MM.1S (cell line): Measurements from ENCODE around the gene DBF4B.

ENCODE experiments used
- DNase-seq: peaks from one replicate; pipeline ENCODE4 v3.0.0-alpha.2; 2015
- H2AFZ ChIP-seq: fragments of 300-600 bp; sonication (generic); 2 replicates; pipeline ENCODE4 v1.6.0; 2016; ENCODE audit warnings: antibody characterized with exemption, low read length
- H3F3A ChIP-seq: fragments of 300-600 bp; sonication (generic); 2 replicates; pipeline ENCODE4 v1.6.1; 2016; ENCODE audit warnings: mild to moderate bottlenecking, antibody characterized with exemption, low read length, moderate library complexity, mixed read lengths; ENCODE audit not compliant: insufficient read depth
- H3K27ac ChIP-seq: fragments of 300-600 bp; sonication (generic); 2 replicates; pipeline ENCODE4 v1.5.1; 2016; ENCODE audit warnings: mild to moderate bottlenecking, low read length
- H3K27me3 ChIP-seq: fragments of 300-600 bp; sonication (generic); replicated peaks from 2 replicates; pipeline ENCODE4 v1.6.0; 2016; ENCODE audit warnings: low read length; ENCODE audit not compliant: insufficient read depth
- H3K36me3 ChIP-seq: fragments of 300-600 bp; sonication (generic); replicated peaks from 2 replicates; pipeline ENCODE4 v1.6.1; 2016; ENCODE audit warnings: mild to moderate bottlenecking, low read length, mixed read lengths; ENCODE audit not compliant: insufficient read depth
- H3K4me1 ChIP-seq: fragments of 300-600 bp; sonication (generic); 2 replicates; pipeline ENCODE4 v1.6.1; 2016; ENCODE audit warnings: low read length, mixed read lengths
- H3K4me2 ChIP-seq: fragments of 300-600 bp; sonication (generic); 2 replicates; pipeline ENCODE4 v1.6.0; 2016; ENCODE audit warnings: low read depth, low read length
- H3K4me3 ChIP-seq: fragments of 300-600 bp; sonication (generic); 2 replicates; pipeline ENCODE4 v1.5.1; 2016; ENCODE audit warnings: low read length, mixed read lengths
- H3K79me2 ChIP-seq: fragments of 300-600 bp; sonication (generic); 2 replicates; pipeline ENCODE4 v1.6.1; 2016; ENCODE audit warnings: mixed run types, low read length, mixed read lengths
- H3K9ac ChIP-seq: fragments of 300-600 bp; sonication (generic); 2 replicates; pipeline ENCODE4 v1.6.1; 2016; ENCODE audit warnings: low read length, mixed read lengths
- H3K9me2 ChIP-seq: fragments of 300-600 bp; sonication (generic); replicated peaks from 2 replicates; pipeline ENCODE4 v1.6.1; 2016; ENCODE audit warnings: mild to moderate bottlenecking, low read length, mixed read lengths; ENCODE audit not compliant: insufficient read depth
- H3K9me3 ChIP-seq: fragments of 300-600 bp; sonication (generic); replicated peaks from 2 replicates; pipeline ENCODE4 v1.6.1; 2016; ENCODE audit warnings: mild to moderate bottlenecking, low read length, mixed read lengths; ENCODE audit not compliant: insufficient read depth
- H4K20me1 ChIP-seq: fragments of 300-600 bp; sonication (generic); 2 replicates; pipeline ENCODE4 v1.6.1; 2016; ENCODE audit warnings: mild to moderate bottlenecking, low read length, moderate library complexity, mixed read lengths; ENCODE audit not compliant: insufficient read depth
- EZH2 ChIP-seq: fragments of 300-600 bp; sonication (generic); optimal IDR thresholded peaks from 2 replicates; pipeline ENCODE3; 2017; ENCODE audit warnings: low read depth, mild to moderate bottlenecking, antibody characterized with exemption, low read length, mixed read lengths
- EZH2phosphoT487 ChIP-seq: fragments of 300-600 bp; sonication (generic); IDR thresholded peaks from 2 replicates; pipeline ENCODE4 v1.6.1; 2018; ENCODE audit warnings: antibody characterized with exemption, low read length
- TF ChIP-seq, protein P1 (sequence below): fragments of 300-600 bp; sonication (generic); IDR thresholded peaks from 2 replicates; pipeline ENCODE4 v1.5.1; 2016; ENCODE audit warnings: antibody characterized with exemption, low read length, mixed read lengths

The DBF4B gene

DNA sequence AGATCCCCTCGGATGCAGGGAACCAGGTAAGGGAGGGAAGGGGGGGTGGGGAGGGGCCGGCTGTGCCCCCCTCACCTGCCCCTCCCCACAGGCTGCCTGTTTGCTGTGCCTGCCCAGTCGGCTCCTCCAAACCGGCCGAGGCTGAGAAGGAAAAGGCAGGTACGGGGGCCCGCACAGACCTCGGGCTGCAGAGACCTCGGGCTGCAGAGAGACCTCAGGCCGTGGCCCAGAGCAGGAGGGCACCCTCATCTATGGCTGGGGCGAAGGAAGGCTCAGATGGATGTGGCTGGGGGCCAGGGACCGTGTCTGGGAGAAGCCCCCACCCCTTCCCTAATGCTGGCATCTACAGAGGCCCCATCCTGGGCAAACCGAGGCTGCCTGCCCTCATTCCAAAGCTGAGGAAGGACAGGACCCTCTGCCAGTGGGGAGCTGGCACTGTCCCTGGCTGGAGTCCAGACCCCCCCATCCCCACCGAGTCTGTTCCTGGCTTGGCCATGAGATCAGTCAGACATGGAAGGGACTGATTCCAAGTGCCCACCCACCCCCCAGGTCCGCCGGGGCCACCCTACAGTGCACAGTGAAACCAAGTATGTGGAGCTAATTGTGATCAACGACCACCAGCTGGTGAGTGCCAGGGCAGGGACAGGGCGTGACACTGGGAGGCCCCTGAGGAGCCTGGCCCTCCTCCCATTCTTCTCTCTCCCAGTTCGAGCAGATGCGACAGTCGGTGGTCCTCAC lies 64.0 kb downstream of the DBF4B start:
- H3F3A ChIP-seq: peaks cover 5% of the 10 kb centered on the region
- TF ChIP-seq EZH2phosphoT487 (no peak), EZH2 (no peak)
- TF ChIP-seq, protein P1, sequence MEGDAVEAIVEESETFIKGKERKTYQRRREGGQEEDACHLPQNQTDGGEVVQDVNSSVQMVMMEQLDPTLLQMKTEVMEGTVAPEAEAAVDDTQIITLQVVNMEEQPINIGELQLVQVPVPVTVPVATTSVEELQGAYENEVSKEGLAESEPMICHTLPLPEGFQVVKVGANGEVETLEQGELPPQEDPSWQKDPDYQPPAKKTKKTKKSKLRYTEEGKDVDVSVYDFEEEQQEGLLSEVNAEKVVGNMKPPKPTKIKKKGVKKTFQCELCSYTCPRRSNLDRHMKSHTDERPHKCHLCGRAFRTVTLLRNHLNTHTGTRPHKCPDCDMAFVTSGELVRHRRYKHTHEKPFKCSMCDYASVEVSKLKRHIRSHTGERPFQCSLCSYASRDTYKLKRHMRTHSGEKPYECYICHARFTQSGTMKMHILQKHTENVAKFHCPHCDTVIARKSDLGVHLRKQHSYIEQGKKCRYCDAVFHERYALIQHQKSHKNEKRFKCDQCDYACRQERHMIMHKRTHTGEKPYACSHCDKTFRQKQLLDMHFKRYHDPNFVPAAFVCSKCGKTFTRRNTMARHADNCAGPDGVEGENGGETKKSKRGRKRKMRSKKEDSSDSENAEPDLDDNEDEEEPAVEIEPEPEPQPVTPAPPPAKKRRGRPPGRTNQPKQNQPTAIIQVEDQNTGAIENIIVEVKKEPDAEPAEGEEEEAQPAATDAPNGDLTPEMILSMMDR: no peak
- no peaks in the 10 kb centered on the region for H3K36me3 ChIP-seq
- 0 out of 2 replicates have a peak, but pooled peaks cover 6% of the 10 kb centered on the region for H3K27me3 ChIP-seq
- no peaks in the 10 kb centered on the region for H4K20me1 ChIP-seq
- H3K79me2 ChIP-seq: no peaks in the 10 kb centered on the region
- peaks cover 6% of the 10 kb centered on the region; the same call in 1 of the 2 replicates for H3K4me1 ChIP-seq
- DNase-seq: no peak
- H2AFZ ChIP-seq: no peak overlapping the region
- no peak overlapping the region for H3K4me3 ChIP-seq
- no peaks in the 10 kb centered on the region for H3K9me2 ChIP-seq
- no peak overlapping the region for H3K4me2 ChIP-seq
- no peak overlapping the region for H3K9ac ChIP-seq
- H3K9me3 ChIP-seq: no peaks in the 10 kb centered on the region
- no peak overlapping the region for H3K27ac ChIP-seq

DNA sequence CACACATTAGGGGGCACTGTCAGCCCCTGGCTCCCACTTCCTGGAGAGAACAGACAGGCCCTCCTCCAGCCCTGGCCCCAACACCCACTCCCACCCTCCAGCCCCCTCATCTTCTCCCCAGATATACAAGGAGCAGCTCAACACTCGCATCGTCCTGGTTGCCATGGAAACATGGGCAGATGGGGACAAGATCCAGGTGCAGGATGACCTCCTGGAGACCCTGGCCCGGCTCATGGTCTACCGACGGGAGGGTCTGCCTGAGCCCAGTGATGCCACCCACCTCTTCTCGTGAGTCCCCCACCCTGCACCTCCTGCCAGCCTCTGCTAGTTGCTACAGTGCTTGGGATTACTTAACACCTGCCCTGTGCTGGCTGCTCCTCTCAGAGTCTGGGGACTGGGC lies 64.7 kb downstream of the DBF4B start:
- Histone ChIP-seq H4K20me1 (no peaks in the 10 kb centered on the region), H3K79me2 (no peaks in the 10 kb centered on the region), H3K27ac (no peak overlapping the region), H3K36me3 (no peaks in the 10 kb centered on the region), H3K9ac (no peak overlapping the region), H3K4me3 (no peak overlapping the region), H3K27me3 (0 out of 2 replicates have a peak, but pooled peaks cover 6% of the 10 kb centered on the region), H3K9me3 (no peaks in the 10 kb centered on the region), H3F3A (peaks cover 5% of the 10 kb centered on the region), H3K4me2 (no peak overlapping the region), H3K4me1 (peaks cover 6% of the 10 kb centered on the region; the same call in 1 of the 2 replicates), H3K9me2 (no peaks in the 10 kb centered on the region), H2AFZ (no peak overlapping the region)
- DNase-seq: no peak
- TF ChIP-seq EZH2: no peak
- no peak for TF ChIP-seq EZH2phosphoT487
- TF ChIP-seq, protein P1: no peak

DNA sequence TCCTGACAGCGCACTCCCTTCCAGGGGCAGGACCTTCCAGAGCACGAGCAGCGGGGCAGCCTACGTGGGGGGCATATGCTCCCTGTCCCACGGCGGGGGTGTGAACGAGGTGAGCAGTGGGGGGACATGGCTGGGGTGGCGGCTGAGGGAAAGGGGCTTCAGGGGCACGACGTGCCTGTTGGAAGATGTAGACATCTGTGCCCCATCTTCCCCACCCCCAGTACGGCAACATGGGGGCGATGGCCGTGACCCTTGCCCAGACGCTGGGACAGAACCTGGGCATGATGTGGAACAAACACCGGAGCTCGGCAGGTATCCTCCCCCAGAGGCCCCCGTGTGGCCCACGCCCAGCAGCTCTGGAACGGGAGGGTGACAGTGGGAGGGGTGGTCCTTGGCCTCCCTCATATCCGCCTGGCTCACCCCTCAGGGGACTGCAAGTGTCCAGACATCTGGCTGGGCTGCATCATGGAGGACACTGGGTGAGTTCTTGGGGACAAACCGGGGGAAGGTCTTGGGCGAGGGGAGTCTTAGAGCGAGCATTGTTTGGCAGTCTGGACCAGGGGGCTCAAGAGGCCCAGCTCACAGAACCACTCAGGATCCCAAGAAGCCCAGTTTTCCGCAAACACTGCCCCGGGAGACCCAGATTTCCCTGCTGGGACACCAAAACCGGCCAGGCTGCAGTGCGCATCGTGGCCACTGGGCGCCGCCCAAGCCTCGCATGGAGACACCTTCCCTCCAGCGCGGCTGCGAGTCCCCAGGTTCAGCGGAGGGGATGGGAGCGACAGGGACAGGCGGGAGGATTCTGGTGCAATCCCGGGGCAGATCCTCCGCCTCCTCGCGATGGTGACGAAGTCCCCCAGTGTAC lies 66.0 kb downstream of the DBF4B start:
- Histone ChIP-seq H2AFZ (peak overlapping the region; percentile 93), H3K9me2 (no peaks in the 10 kb centered on the region), H3K27ac (no peak overlapping the region; the same call in 1 of the 2 replicates)

More for the DNA sequence above, 66.0 kb downstream of the DBF4B start:
- Histone ChIP-seq H3F3A (peaks cover 5% of the 10 kb centered on the region), H3K9ac (peak overlapping the region; percentile 45; the same call in 1 of the 2 replicates), H3K9me3 (no peaks in the 10 kb centered on the region), H3K79me2 (no peaks in the 10 kb centered on the region), H3K4me3 (peak overlapping the region; percentile 65), H4K20me1 (no peaks in the 10 kb centered on the region), H3K36me3 (no peaks in the 10 kb centered on the region), H3K4me1 (peaks cover 6% of the 10 kb centered on the region; the same call in 1 of the 2 replicates), H3K4me2 (peak overlapping the region; percentile 91), H3K27me3 (0 out of 2 replicates have a peak, but pooled peaks cover 6% of the 10 kb centered on the region)
- TF ChIP-seq EZH2: no peak
- TF ChIP-seq, protein P1: peak; percentile 97
- TF ChIP-seq EZH2phosphoT487: no peak
- peak; percentile 83 for DNase-seq
